Inferior parietal cortex (tissue), 1 donor: ENCODE results near the gene ZBTB18.

Experiments used
- DNase-seq: peaks from one replicate; pipeline ENCODE4 v3.0.0-alpha.2; 2016; ENCODE audit errors: extremely low spot score

ZBTB18 gene

DNA sequence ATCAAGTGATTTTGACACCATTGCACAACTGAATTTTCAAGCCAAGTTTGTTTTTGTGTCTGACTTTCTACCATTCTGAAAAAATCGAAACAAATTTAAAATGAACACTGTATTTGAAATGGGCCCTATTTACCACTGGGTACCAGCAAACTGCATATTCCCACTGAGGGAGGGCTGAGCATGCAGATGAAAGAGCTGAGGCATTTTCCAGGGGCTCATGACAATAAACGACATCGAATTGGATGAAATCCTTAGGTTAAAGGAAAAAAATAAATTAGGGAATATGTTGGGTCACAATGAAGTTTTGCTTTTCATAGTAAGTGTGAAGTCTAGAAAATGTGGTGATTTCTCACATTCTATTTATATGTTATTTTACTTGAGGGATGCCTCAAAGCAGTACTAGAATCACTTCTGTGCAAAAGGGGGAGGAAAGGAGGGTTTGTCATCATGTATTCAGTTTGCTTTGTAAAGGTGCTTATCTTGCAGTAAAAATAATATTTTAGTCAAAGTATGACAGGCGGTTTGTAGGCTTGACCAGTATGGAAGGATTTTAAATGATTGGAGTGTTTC lies 11.2 kb downstream of the ZBTB18 start:
- DNase-seq: peak; percentile 38

DNA sequence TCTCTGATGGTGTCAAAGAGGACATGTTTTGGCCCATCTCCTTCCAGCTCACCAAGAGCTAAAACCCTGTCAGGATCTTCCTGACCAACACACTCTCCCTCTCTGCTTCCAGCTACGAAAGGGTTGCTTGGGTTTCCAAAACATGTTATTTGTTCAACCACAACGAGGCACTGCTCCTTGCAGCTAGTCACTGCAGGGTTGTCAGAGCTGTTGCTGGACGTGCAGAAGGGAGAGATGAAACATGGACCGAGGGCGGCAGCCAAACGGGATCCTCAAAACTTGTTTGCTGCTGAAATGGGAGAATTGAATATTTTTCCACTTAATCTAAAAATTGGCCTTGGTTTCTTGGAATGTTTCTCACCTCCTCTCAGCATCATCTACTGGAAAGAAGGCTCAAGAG lies 12.4 kb downstream of the ZBTB18 start:
- peak; percentile 47 for DNase-seq

DNA sequence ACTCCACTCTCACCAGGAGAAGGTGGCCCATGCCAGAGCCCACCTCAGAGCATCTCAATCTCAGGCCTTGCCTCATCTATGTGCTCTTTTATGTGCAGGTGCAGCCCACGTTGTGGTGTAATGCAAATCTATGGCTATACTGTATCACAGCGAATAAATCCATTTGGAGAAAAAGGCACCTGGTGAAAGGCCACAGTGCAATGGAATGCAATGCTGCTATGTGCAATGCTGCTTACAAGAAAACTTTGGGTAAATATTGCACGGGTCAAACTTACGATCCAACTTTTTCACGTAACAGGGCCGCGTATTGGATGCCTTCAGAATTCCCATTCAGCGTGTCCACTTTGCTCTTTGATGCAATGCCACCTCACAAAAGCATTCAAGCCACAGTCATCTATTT lies 13.5 kb downstream of the ZBTB18 start:
- DNase-seq: no peak

DNA sequence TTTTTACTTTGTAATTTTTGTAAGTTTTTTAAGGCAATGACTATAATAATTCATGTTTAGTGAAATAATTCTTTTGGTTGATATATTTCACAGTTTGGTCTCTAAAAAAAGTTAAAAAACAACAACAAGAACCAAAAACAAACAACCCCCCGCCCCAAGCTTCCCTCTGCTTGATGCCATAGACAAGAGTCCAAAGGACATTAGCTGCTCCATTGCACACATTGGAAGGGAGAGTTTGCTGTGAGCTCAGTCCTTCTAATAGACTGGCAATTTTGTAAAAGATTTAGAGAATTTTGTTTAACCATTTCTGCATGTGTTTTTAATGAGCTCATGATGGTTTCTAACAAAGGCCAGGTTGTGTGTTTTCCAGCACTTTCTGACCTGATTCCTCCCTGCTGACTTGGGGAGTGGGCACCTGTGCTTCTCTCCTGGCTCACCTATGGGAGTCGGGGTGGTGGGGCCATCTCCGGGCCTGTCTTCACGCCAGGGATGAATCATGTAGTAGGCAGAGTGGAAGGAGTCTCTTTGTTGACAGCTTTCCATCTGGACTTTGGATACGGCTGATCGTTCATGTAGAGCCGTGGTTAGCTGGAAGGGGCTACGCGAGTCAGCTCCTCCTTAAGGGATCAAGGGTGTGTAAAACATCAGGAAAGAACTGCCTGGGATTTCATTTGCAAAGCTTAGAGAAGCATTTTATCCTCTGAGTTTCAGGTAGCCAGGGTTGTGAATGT lies 14.1 kb downstream of the ZBTB18 start:
- no peak for DNase-seq

DNA sequence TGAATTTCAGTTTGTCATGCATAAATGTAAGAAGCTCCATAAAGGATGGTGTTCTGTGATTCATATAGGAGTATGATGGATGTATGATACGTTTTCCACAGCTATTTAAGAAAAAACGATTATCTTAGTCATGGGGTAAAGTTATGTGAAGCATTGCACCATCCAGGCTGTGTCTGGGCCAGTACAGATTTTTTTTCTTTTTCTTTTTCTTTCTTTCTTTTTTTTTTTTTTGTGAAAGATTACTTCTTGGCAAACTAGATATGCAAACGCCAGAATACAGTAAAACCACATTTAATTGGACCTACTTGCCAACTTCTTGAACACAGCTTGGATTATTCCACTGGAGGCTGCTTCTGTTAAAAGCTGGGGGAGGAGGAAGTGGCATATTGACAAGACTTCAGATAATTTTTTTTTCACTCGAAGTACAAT lies 14.9 kb downstream of the ZBTB18 start:
- DNase-seq: peak; percentile 25

DNA sequence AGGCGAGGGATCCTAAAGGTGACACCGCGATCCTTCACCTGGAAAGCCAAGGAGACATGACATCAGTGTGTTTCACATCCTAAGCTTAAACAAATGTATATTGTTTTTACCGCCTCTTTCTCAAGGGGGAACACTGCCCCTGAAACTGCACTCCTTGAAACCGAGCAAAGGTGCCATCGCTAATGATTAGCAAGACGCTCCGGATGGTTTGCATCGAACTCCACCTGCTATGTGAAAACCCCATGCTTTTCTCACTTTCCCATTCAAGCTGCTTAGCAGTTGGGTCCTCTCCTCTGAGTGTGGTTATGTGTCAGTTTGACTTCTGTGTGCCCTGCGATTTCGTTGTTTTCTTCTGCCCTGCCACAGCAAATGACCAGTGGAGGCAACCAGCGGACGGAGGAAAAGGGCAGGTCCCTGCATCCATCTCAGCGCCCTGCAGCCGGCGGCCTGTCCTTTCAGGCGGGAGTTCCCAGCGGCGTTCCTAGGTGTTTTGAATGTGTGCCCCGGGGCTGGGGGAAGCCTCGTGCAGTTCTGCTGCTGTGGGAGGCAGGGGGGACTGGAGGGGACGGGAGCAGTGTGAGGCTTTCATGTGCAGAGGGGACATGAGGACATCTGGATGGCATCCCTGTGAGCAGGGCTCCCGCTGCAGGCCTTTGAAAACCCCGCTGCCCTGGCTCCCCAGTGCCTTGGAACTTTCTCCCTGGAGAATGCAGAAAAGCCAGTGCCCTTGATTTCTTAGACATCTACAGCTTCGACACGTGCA lies 16.1 kb downstream of the ZBTB18 start:
- DNase-seq: no peak

DNA sequence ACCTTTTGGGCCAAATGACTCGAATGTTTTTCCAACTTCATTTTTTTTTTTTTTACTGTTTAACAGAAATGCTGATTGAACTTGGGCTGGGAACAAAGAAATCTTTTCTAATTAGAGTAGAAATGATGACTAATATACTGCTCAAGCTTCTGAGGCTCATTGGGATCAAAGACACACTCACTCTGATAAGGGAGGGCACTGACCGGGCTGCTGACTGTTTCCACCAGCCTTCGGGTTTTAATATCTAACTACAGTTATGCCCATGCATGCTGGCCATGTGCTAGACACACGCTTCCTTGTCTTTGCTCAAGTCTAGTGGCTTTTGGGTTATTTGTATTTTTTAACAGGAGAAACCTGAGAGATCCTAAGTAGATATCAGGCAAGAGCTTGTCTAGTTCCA lies 16.8 kb downstream of the ZBTB18 start:
- no peak for DNase-seq

DNA sequence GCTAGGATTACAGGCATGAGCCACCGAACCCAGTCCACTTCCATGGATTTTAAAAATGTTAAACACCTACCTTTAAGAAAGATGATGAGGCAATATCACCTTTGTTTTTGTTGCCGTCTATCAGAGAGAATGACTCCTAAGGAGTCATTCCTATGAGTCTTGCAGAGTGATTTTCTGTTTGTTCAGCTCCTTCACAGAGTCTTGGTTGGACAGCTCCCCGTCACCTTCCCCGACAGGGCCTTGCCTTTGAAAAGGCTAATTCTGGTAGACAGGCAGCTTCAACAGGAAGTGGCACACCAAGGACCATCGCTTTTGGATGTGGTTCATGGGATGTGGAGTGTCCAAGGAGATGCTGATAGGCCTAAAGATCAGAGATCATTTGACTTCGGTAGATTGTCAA lies 17.5 kb downstream of the ZBTB18 start:
- no peak for DNase-seq

DNA sequence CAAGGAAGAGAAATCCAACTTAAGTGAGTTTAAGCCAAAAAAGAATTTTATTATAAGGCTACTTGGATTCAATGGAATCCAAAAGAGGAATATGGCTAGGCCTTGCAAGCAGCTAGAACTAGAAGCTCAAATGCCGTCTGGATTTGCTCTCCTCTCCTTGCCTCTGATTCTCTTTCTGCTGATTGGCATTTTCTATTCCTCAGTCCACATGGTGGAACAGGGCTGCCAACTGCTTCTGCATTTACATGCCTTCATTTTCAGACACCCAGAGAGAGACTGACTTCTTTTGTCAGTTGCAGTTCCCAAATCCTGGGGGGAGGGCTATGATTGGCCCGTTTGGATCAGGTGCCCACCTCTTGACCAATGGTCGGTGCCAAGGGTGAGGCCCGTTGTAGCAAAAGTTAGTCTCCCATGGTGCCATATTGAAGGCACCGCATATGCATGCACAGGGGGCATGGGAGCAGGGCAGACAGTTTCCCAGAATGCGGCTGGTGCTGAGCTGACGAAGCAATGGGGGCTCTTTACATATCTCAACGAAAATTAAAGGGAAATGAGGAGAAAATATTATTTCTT lies 18.3 kb downstream of the ZBTB18 start:
- DNase-seq: no peak

DNA sequence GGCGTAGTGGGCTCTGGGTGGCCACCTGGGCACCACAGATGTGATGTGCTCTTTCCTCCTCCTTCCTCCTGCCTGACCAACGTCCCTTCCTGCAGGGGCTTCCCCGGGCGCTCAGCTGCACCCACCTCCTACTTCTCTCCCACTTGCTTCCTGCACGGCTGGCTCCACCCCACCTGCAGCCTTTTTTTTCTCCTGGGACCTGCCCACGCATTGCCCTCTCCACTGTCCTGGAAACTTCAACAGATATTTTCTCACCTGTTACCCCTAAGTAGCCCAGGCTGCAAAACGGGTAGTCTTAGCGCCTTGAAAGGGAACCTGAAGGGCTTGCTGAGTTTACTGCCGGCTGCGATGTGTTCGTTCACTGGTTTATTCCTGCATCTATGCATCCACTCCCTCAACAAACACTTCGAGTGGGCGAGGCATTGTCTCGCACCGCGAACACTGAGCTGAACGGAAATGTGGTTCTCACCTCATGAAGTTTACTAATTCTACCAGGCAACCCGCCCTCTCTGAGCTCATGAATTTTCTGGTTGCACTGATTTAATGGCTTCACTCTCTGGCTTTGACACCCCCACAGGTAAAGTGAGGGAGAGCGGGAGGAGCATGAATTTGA lies 23.6 kb downstream of the ZBTB18 start:
- DNase-seq: no peak

DNA sequence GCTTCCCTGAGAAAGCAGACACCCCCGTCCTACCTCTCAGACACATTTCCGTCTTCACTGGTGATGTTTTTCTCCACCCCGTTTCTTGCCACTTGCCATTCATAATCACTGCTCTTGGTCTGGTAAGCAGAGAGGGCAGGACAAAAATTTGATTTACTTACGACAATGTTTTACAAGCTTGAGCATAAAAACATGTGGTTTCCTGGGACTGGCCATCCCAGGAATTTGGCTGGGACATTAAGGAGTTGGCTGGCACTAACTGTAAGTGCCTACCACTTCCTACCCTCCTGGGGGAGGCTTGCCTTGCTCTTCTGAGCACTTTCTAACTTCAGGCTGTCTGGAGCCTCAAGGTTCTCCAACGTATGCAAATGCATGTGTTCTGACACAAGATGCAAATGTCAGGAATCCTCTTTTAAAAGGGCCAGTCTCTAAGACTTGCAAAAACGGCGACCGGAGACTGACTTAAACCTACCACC lies 24.2 kb downstream of the ZBTB18 start:
- no peak for DNase-seq

DNA sequence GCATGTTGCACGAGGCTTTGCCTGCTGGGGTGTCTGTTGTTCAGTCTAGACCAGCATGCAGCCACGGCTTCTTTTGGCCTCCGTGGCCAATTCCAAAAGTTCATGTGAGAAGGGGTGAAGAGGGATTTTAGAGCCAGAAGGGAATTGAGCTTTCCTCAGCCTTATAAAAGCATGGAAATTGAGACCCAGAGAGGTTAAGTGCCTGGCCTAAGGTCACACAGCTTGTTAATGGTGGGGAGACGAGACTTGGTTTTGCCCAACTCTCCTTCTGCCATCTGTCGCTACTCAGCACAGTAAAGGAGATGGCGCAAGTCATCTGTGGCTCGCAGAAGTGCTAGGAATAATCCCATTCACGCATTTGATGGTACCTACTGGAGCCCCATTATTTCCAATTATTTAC lies 25.7 kb downstream of the ZBTB18 start:
- DNase-seq: no peak

DNA sequence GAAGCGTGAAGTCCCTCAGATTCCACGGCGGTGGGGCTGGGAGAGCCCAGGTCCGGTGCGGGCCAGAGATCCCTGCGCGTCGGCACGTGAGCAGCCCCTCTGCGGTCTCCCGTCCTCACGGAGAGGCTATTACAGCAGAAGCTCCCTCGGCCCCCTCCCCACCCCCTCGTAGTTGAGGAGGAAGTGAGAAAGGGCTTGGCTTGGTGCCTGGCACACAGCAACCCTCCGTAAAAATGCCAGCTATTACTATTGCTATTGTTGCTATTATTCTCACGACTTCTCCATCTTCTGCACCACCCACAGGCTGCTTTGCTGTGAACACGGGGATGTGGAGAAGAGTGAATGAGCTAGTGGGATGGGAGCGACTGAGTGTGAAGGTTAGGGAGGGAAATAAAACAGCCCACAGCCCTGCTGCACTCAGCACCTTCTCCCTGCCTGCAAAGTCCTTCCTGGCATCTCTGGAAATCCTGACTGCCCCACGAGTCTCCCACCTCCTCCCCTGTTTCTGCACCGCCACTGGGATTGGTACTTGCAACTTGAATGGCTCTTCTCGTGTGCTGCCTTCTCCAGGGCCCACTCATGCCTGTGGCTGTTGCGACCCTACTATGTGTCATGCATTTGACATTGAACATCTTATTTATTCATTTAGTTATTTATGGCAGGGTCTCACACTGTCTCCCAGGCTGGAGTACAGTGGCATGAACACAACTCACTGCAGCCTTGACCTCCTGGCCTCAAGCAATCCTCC lies 26.6 kb downstream of the ZBTB18 start:
- DNase-seq: no peak

DNA sequence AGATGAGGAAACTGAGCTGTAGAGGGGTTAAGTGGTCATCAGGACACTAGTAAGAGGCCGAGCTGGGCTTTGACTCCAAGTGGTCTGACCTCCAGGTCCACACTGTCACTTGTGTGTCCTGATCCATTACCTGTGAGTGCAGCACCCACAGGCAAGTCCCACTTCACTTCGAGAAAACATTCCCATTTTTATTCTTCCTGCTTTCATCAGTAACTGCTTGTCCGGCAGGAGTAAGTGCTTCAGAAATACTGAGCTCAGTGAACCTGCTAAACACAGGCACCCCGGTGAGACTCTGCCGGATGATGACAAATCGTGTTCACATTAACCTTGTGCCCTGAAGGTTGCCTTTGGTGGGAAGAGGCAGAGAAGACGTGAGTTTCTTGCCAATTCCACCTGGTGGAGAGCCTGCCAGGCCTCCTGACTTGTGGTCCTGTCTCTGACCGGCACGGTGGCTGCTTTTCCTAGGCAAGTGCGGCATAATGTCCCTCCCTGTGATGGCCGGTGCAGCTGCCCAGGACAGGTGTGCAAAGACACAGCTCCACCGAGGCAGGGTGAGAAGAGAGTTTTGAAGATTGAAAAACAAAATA lies 29.4 kb downstream of the ZBTB18 start:
- no peak for DNase-seq

DNA sequence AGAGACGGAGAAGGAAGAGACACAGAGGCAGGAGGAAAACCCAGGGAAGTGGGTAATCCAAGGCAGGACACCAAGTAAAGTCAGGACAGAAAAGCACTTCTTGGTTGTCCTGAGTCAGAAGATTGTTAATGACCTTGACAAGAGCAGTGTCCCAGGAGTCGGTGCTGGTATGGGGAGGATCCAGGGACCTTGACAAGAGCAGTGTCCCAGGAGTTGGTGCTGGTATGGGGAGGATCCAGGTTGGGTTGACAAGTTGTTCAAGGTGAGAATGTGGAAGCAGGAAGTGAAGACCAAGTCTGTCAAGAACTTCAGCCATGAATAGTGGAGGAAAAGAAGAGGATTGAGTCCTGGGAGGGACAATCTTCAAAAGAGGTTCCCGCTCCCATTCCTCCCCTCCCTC lies 31.9 kb downstream of the ZBTB18 start:
- no peak for DNase-seq

DNA sequence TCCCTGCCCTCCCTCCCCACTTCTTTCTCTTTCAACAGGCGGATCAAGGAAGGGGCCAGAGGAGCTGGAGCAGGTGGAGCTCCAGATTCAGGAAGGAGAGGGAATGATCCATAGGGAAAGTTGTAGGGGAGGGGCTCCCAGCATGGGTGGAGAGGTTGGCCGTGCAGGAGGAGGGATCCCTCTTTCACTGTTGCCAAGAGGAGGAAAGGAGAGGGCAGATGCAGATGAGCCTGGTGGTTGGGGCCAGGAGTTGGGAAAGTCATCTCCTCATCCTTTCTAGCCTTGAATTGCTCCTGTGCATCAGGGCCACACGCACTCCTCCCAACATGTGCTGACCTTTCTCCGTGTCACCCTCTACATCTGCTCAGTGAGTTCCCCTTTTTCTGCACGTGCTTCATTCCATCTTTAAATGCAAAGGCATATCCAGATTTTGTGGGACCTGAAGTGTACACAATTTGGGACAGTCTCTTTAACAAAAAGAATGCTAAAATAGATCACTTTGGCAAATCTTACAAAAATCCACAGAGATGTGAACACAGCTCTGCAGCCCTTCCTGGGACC lies 32.4 kb downstream of the ZBTB18 start:
- DNase-seq: no peak

DNA sequence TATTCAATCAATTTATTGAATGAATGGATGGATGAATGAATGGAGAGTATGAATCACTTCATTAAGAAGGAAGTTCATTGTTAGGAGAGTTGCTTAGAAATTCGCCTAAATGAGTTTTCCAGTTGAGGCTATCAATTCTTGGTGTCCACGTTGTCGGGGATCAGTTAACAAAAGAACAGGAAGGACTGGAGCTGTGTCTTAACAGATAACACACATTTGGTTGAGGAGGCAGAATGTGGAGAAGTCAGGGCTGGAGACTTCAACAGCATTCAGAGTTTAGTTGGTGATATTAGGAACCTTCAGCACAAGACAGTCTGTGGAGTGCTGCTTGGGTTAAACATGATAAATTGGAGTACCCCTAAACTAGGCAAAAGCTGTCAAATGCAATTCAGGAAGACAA lies 33.7 kb downstream of the ZBTB18 start:
- DNase-seq: no peak

DNA sequence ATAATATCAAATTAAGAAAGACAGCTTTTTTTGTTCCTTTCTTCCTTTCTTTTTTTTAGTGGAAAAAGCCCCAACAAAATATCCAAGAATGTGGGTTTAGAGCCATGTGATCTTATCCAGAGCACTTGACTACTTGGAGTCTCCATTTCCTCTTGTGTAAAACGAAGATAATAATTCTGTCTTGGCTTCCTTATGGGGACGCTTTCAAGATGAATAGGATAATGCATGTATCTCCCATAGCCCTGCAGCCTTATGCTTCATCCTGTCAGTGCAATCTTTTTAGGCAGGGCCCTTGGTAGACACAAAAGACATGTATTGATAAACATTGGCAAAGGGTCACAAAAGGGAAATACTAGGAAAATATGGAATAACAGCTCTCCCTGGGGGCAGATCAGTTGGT lies 34.8 kb downstream of the ZBTB18 start:
- no peak for DNase-seq

DNA sequence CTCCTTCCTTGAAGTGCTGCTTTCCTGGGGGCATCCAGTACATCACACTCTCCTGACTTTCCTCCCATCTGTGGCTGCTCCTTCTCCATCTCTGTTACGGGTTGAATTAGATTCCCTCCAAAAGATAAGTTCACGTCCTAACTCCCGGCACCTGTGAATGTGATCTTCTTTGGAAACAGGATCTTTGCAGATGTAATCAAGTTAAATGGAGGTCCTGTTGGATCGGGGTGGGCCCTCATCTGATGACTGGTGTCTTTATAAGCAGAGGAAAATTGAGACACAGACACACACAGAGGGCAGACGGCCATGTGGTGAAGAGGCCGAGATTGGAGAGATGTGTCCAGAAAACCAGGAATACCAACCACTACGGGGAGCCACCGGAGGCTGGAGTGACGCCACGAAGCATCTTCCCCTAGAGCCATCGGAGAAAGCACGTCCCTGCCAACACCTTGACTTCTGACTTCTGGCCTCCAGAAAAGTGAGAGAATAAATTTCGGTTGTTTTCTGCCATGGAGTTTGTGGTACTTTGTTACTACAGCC lies 36.0 kb downstream of the ZBTB18 start:
- no peak for DNase-seq

DNA sequence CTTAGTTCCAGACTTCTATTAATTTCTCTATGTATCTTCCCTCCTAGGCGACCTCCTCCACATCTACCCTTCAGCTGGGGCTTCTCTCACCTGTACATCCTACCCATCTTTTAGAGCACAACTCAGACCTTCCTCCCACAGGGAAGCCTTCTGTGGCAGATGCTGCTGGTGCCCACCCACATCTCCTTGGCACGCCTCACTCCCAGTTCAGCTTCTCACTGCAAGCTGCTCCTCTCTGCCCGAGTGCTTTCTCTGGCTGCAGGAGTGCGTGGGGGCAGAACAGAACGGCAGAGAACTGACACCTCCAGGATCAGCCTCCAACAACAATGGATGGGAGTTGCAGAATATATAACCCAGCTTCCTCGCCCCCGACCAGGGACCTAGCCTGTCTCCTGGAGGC lies 36.5 kb downstream of the ZBTB18 start:
- DNase-seq: peak; percentile 42
